Erythroblast (primary cell): ENCODE results near the gene CYB5RL.

ENCODE experiments used
- GATA1 ChIP-seq: IDR thresholded peaks from 2 replicates; pipeline ENCODE4 v1.6.1; 2011; ENCODE audit warnings: low read depth, mild to moderate bottlenecking, control low read depth, low read length, moderate library complexity
- POLR2A ChIP-seq: IDR thresholded peaks from 2 replicates; pipeline ENCODE4 v1.6.1; 2011; ENCODE audit warnings: mild to moderate bottlenecking, low read length

DNA sequence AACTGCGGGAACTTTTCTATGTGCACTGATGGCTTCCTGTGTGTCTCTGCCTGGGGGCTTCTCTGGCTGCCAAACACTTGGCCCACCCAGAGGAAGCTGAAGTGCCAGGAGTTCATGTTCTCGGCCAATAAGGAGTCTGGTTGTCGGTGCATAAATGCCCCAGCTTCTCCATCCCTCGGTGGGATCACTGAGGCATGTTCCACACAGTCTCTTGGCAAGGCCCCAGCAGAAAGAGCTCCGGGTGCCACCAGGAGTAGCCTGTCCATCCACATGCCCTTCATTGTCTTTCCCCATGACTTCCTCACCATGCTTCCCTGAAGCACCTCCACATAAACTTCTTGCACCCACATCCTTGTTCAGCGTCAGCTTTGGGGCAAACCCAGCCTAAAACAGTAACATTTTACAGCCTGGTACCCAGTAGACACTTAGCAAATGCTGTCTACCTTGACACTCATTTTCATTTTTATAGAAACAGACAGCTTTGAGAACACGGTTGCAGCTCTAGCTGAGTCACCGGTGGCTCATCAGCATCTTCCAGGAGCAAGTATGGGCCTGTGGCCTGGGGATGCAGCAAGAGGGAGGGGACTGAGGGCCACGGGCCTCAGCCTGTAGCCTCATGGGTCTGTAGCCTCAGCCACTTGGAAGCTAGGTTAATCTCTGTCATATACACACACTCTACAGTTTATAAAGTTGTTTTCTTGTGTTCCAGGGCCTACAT, 32.2 kb downstream of the CYB5RL start:
- TF ChIP-seq POLR2A (no peak), GATA1 (no peak)
